Chondrocyte (in vitro differentiated cells): ENCODE results near the gene GGTLC1. TPM values are rescaled to one million over a fixed set of nuclear protein-coding genes. Genes with fewer than 3 reads are reported as not detected.

ENCODE experiments used
- DNase-seq: peaks from one replicate; pipeline ENCODE4 v3.0.0; 2021; ENCODE audit warnings: mixed read lengths, low spot score
- H3K27ac Mint-ChIP-seq: one replicate; pipeline ENCODE4 v1.8.0; 2021; ENCODE audit warnings: mild to moderate bottlenecking, moderate library complexity, mixed read lengths; ENCODE audit not compliant: unreplicated experiment
- H3K27me3 Mint-ChIP-seq: 2 replicates; pipeline ENCODE4 v1.8.0; 2021; ENCODE audit warnings: low read depth, mixed read lengths
- H3K36me3 Mint-ChIP-seq: 2 replicates; pipeline ENCODE4 v1.8.0; 2021; ENCODE audit warnings: low read depth, mixed read lengths
- H3K4me1 Mint-ChIP-seq: 2 replicates; pipeline ENCODE4 v1.8.0; 2021; ENCODE audit warnings: low read depth, mild to moderate bottlenecking, mixed read lengths
- H3K4me3 Mint-ChIP-seq: one replicate; pipeline ENCODE4 v1.8.0; 2021; ENCODE audit warnings: mild to moderate bottlenecking, moderate library complexity, mixed read lengths; ENCODE audit not compliant: unreplicated experiment
- H3K9me3 Mint-ChIP-seq: 2 replicates; pipeline ENCODE4 v1.8.0; 2021; ENCODE audit warnings: low read depth, mixed read lengths
- CTCF ChIP-seq: fragments of 200-600 bp; sonication (generic); IDR thresholded peaks from 2 replicates; pipeline ENCODE4 v1.5.0; 2021; ENCODE audit warnings: antibody characterized with exemption, mild to moderate bottlenecking, moderate library complexity
- total RNA-seq: library from RNA; stranded (reverse); gene quantifications from 3 replicates; pipeline ENCODE4 v1.2.1, GENCODE V29; 2021

The GGTLC1 gene
- total RNA-seq, 1 donor from 2014 or later, result not detected

- Mint-ChIP-seq H3K27ac (no peak overlapping the region), H3K27me3 (peaks cover 16% of the 10 kb centered on the region), H3K4me1 (no peaks in the 10 kb centered on the region), H3K36me3 (peaks cover 4% of the 10 kb centered on the region), H3K9me3 (peaks cover 14% of the 10 kb centered on the region), H3K4me3 (no peak overlapping the region)
- DNase-seq, result no peak
- no peak for TF ChIP-seq CTCF
These were observed 21.5 kb downstream of the GGTLC1 start for GRCh38 chr20:23966927-23967615.

- no peaks in the 10 kb centered on the region for H3K4me1 Mint-ChIP-seq
- H3K9me3 Mint-ChIP-seq, result peaks cover 14% of the 10 kb centered on the region
- H3K27me3 Mint-ChIP-seq, result peaks cover 20% of the 10 kb centered on the region
- H3K36me3 Mint-ChIP-seq, result peaks cover 4% of the 10 kb centered on the region
- no peak overlapping the region for H3K27ac Mint-ChIP-seq
- TF ChIP-seq CTCF, result no peak
- no peak overlapping the region for H3K4me3 Mint-ChIP-seq
- DNase-seq, result no peak
These were observed 22.3 kb downstream of the GGTLC1 start for GRCh38 chr20:23966298-23966697.

GRCh38 chr20:23963941-23964340 is 24.6 kb downstream of the GGTLC1 start:
- H3K36me3 Mint-ChIP-seq, result peaks cover 4% of the 10 kb centered on the region
- H3K27ac Mint-ChIP-seq, result no peak overlapping the region
- H3K4me1 Mint-ChIP-seq, result no peaks in the 10 kb centered on the region
- no peak overlapping the region for H3K4me3 Mint-ChIP-seq
- no peak for TF ChIP-seq CTCF
- peaks cover 16% of the 10 kb centered on the region for H3K9me3 Mint-ChIP-seq
- DNase-seq, result no peak
- H3K27me3 Mint-ChIP-seq, result peaks cover 27% of the 10 kb centered on the region

- H3K36me3 Mint-ChIP-seq, result peaks cover 2% of the 10 kb centered on the region
- DNase-seq, result no peak
- H3K4me3 Mint-ChIP-seq, result no peak overlapping the region
- H3K9me3 Mint-ChIP-seq, result peaks cover 12% of the 10 kb centered on the region
- no peak for TF ChIP-seq CTCF
- no peak overlapping the region for H3K27ac Mint-ChIP-seq
- H3K4me1 Mint-ChIP-seq, result no peaks in the 10 kb centered on the region
- peaks cover 31% of the 10 kb centered on the region for H3K27me3 Mint-ChIP-seq
These were observed 26.3 kb downstream of the GGTLC1 start for GRCh38 chr20:23962272-23962671.

- peaks cover 2% of the 10 kb centered on the region for H3K36me3 Mint-ChIP-seq
- H3K4me3 Mint-ChIP-seq, result no peak overlapping the region
- peaks cover 7% of the 10 kb centered on the region for H3K9me3 Mint-ChIP-seq
- no peak for TF ChIP-seq CTCF
- no peak for DNase-seq
- H3K27ac Mint-ChIP-seq, result no peak overlapping the region
- H3K4me1 Mint-ChIP-seq, result no peaks in the 10 kb centered on the region
- peaks cover 41% of the 10 kb centered on the region for H3K27me3 Mint-ChIP-seq
These were observed 29.5 kb downstream of the GGTLC1 start for GRCh38 chr20:23959054-23959453.
